Smooth muscle cell (in vitro differentiated cells): ENCODE results near the gene CDKN2D. TPM values are rescaled to one million over a fixed set of nuclear protein-coding genes. Genes with fewer than 3 reads are reported as not detected.

Experiments
- DNase-seq: peaks from one replicate; lab custom pipeline; 2025; ENCODE audit not compliant: unreplicated experiment; lab: John Stamatoyannopoulos, UW
- H2AFZ ChIP-seq: fragments of 200-600 bp; sonication (generic); 2 replicates; pipeline ENCODE4 v1.6.0; 2016; ENCODE audit warnings: antibody characterized with exemption, low read depth, mild to moderate bottlenecking
- H3F3A ChIP-seq: fragments of 200-600 bp; sonication (generic); 2 replicates; pipeline ENCODE4 v1.6.0; 2017; ENCODE audit warnings: antibody characterized with exemption, low read depth
- H3K27ac ChIP-seq: fragments of 200-600 bp; sonication (generic); 2 replicates; pipeline ENCODE4 v1.5.1; 2016; ENCODE audit warnings: low read depth, mild to moderate bottlenecking
- H3K27me3 ChIP-seq: fragments of 200-600 bp; sonication (generic); 2 replicates; pipeline ENCODE4 v1.6.1; 2016; ENCODE audit warnings: low read depth, mild to moderate bottlenecking
- H3K36me3 ChIP-seq: fragments of 200-600 bp; sonication (generic); 2 replicates; pipeline ENCODE4 v1.5.1; 2016; ENCODE audit warnings: low read depth
- H3K4me1 ChIP-seq: fragments of 200-600 bp; sonication (generic); 2 replicates; pipeline ENCODE4 v1.5.1; 2016; ENCODE audit warnings: low read depth
- H3K4me2 ChIP-seq: fragments of 200-600 bp; sonication (generic); 2 replicates; pipeline ENCODE4 v1.6.0; 2016; ENCODE audit warnings: mild to moderate bottlenecking
- H3K4me3 ChIP-seq: fragments of 200-600 bp; sonication (generic); 2 replicates; pipeline ENCODE4 v1.5.1; 2016; ENCODE audit warnings: mild to moderate bottlenecking
- H3K79me2 ChIP-seq: fragments of 200-600 bp; sonication (generic); 2 replicates; pipeline ENCODE4 v1.6.0; 2016; ENCODE audit warnings: low read depth, mild to moderate bottlenecking
- H3K9ac ChIP-seq: fragments of 200-600 bp; sonication (generic); 2 replicates; pipeline ENCODE4 v1.6.0; 2016; ENCODE audit warnings: low read depth
- H3K9me3 ChIP-seq: fragments of 200-600 bp; sonication (generic); replicated peaks from 2 replicates; pipeline ENCODE4 v1.5.1; 2016; ENCODE audit warnings: low read depth
- H4K20me1 ChIP-seq: fragments of 200-600 bp; sonication (generic); 2 replicates; pipeline ENCODE4 v1.6.0; 2016; ENCODE audit warnings: low read depth
- CTCF ChIP-seq: fragments of 200-600 bp; sonication (generic); IDR thresholded peaks from 2 replicates; pipeline ENCODE4 v1.5.1; 2017; ENCODE audit warnings: borderline replicate concordance, mild to moderate bottlenecking, antibody characterized with exemption; ENCODE audit not compliant: insufficient read depth, poor library complexity, severe bottlenecking
- WGBS: methylation state at CpG from one replicate; pipeline ENCODE4 v1.1.7; 2016; ENCODE audit warnings: low lambda C conversion rate; 5-methylcytosine and 5-hydroxymethylcytosine counted together
- polyA plus RNA-seq: library from polyadenylated mRNA; unstranded; fragments of >200 nt; fragmentation: Nextera tagmentation; extraction: Ambion mirVana; gene quantifications from 2 replicates; pipeline ENCODE4 v1.2.1, GENCODE V29; 2016
- total RNA-seq: library from RNA; depleted of rRNA; stranded (reverse); fragments of >200 nt; gene quantifications from 2 replicates; pipeline ENCODE4 v1.2.3, GENCODE V29; 2014

Gene CDKN2D
- total and polyA plus RNA-seq, 2 experiments from 2014 or later = 5.4 to 25.3 TPM

GRCh38 chr19:10554760-10555609 lies 13.8 kb downstream of the CDKN2D start:
- 92% methylated on average over 30 of the region's 30 CpGs for WGBS
- H3K27ac ChIP-seq = no peak overlapping the region

GRCh38 chr19:10553943-10554381 lies 14.8 kb downstream of the CDKN2D start:
- no peaks in the 10 kb centered on the region for H3K36me3 ChIP-seq
- no peaks in the 10 kb centered on the region for H3K4me1 ChIP-seq
- no peaks in the 10 kb centered on the region for H3K79me2 ChIP-seq
- no peak overlapping the region for H2AFZ ChIP-seq
- peaks cover 8% of the 10 kb centered on the region for H4K20me1 ChIP-seq
- H3F3A ChIP-seq = peaks cover 12% of the 10 kb centered on the region
- H3K27ac ChIP-seq = no peak overlapping the region
- H3K4me3 ChIP-seq = no peak overlapping the region
- 93% methylated on average over 12 of the region's 12 CpGs for WGBS
- no peak for TF ChIP-seq CTCF
- no peak overlapping the region for H3K4me2 ChIP-seq
- no peak overlapping the region for H3K9ac ChIP-seq
- DNase-seq = no peak
- H3K27me3 ChIP-seq = no peaks in the 10 kb centered on the region
- H3K9me3 ChIP-seq = no peaks in the 10 kb centered on the region

More at GRCh38 chr19:10554760-10555609, 13.8 kb downstream of the CDKN2D start:
- Histone ChIP-seq H3K79me2 (no peaks in the 10 kb centered on the region), H4K20me1 (peaks cover 8% of the 10 kb centered on the region), H3K36me3 (no peaks in the 10 kb centered on the region), H3K4me3 (no peak overlapping the region), H2AFZ (no peak overlapping the region), H3K4me1 (no peaks in the 10 kb centered on the region), H3K27me3 (no peaks in the 10 kb centered on the region), H3K9ac (no peak overlapping the region), H3F3A (peaks cover 12% of the 10 kb centered on the region), H3K4me2 (no peak overlapping the region), H3K9me3 (no peaks in the 10 kb centered on the region)
- no peak for DNase-seq
- no peak for TF ChIP-seq CTCF

GRCh38 chr19:10553087-10553667 lies 15.6 kb downstream of the CDKN2D start:
- Histone ChIP-seq H3K36me3 (no peaks in the 10 kb centered on the region), H3K4me3 (no peak overlapping the region)

More at GRCh38 chr19:10553087-10553667, 15.6 kb downstream of the CDKN2D start:
- Histone ChIP-seq H2AFZ (no peak overlapping the region), H3K4me1 (no peaks in the 10 kb centered on the region), H4K20me1 (peaks cover 15% of the 10 kb centered on the region), H3K9ac (no peak overlapping the region), H3K9me3 (no peaks in the 10 kb centered on the region), H3F3A (peaks cover 12% of the 10 kb centered on the region), H3K79me2 (no peaks in the 10 kb centered on the region), H3K27me3 (no peaks in the 10 kb centered on the region), H3K4me2 (no peak overlapping the region), H3K27ac (no peak overlapping the region)
- 96% methylated on average over 13 of the region's 13 CpGs for WGBS
- TF ChIP-seq CTCF = no peak
- DNase-seq = no peak
